Heart left ventricle (tissue), 16 donors: ENCODE data around the gene CDKN2B. TPM values are rescaled to one million over a fixed set of nuclear protein-coding genes. Genes with fewer than 3 reads are reported as not detected.

ENCODE experiments used
- ATAC-seq, 4 donors: fragments of 200-7000 bp; cut with Tn5 transposase; one replicate each; pipeline ENCODE4 v1.9.1; 2020 to 2022; ENCODE audit warnings: moderate library complexity in 4 of 4, mild to moderate bottlenecking in 3 of 4, moderate number of reproducible peaks in 1 of 4
- DNase-seq, 5 donors: peaks; one replicate each; pipeline ENCODE4 v3.0.0-alpha.2; 2020
- H3K27ac ChIP-seq, 12 donors: fragments of 200-600 bp; sonication (generic) in 4 of 12; one replicate each; pipeline versions ENCODE4 v1.5.0 to v1.8.0; 2016 to 2022; ENCODE audit warnings: mild to moderate bottlenecking in 2 of 12
- H3K27me3 ChIP-seq, 9 donors: fragments of 200-600 bp; sonication (generic) in 2 of 9; one replicate each; pipeline versions ENCODE4 v1.5.1 to v1.8.0; 2016 to 2022; ENCODE audit warnings: mild to moderate bottlenecking in 3 of 9
- H3K36me3 ChIP-seq, 9 donors: fragments of 200-600 bp; sonication (generic) in 2 of 9; one replicate each; pipeline versions ENCODE4 v1.5.0 to v1.8.0; 2018 to 2022; ENCODE audit warnings: mild to moderate bottlenecking in 2 of 9
- H3K4me1 ChIP-seq, 12 donors: fragments of 200-600 bp; sonication (generic) in 4 of 12; one replicate each; pipeline versions ENCODE4 v1.5.0 to v1.8.0; 2016 to 2022; ENCODE audit warnings: mild to moderate bottlenecking in 3 of 12
- H3K4me3 ChIP-seq, 12 donors: fragments of 200-600 bp; sonication (generic) in 4 of 12; one replicate each; pipeline versions ENCODE4 v1.5.0 to v1.8.0; 2017 to 2022; ENCODE audit warnings: mild to moderate bottlenecking in 9 of 12, moderate library complexity in 4 of 12
- H3K9me3 ChIP-seq, 12 donors: fragments of 200-600 bp; sonication (generic) in 4 of 12; one replicate each; pipeline versions ENCODE4 v1.5.0 to v1.8.0; 2016 to 2022; ENCODE audit warnings: mild to moderate bottlenecking in 1 of 12
- CTCF ChIP-seq, 12 donors: fragments of 200-600 bp; sonication (generic) in 4 of 12; IDR thresholded peaks; one replicate each; pipeline versions ENCODE4 v1.5.0 to v1.8.0; 2018 to 2022; ENCODE audit warnings: antibody characterized with exemption in 12 of 12, mild to moderate bottlenecking in 5 of 12
- POLR2A ChIP-seq, 2 donors: fragments of 450-650 bp; IDR thresholded peaks; one replicate each; pipeline ENCODE4 v1.6.1; 2017; ENCODE audit warnings: antibody characterized with exemption in 2 of 2, mild to moderate bottlenecking in 2 of 2, moderate library complexity in 2 of 2
- WGBS, 4 donors: extraction: QIAGEN DNeasy Blood & Tissue Kit in 2 of 4; methylation state at CpG; one replicate each; pipeline versions ENCODE4 v1.1.5 to v1.1.7; 2013 to 2018; 5-methylcytosine and 5-hydroxymethylcytosine counted together
- intact Hi-C, 10 donors: fragments of 100-400 bp; cut with DNase I; formaldehyde crosslinking; loops; one replicate each; pipeline versions ENCODE4 v1.11.1 to v1.14.2; 2022
- polyA plus RNA-seq, 2 donors: library from polyadenylated mRNA; stranded (reverse); fragments of 200-250 nt; gene quantifications; one replicate each; pipeline ENCODE4 v1.2.3, GENCODE V29; 2013
- total RNA-seq, 9 donors: library from RNA; depleted of rRNA in 2 of 9; stranded (reverse); fragments of >200 nt in 2 of 9; fragmentation: NEBNext Ultra II Directional in 3 of 9; extraction: Animal tissue kit (Norgen Biotek cat#: 25700) in 3 of 9; gene quantifications; one replicate each; pipeline versions ENCODE4 v1.1.0 to v1.2.4, GENCODE V29; 2016 to 2023
- donor health status: ischemic (EF 13 %, LVEDD 7.1; RV severe dilation, severe dysfunction).
- donor health status: healthy with polysubstance abuse.
- donor health status: DM: no; HTN: yes; CAD: no.
- donor health status: DM: no; HTN: no; CAD: no.
- donor health status: ischemic (EF 25% LVEDD 6.9; RV normal size, moderate dysfunction).
- donor health status: ischemic (EF 25% LVEDD 5.7; RV mildly dilated, moderate dysfunction).
- donor health status: healthy.
- donor health status: DM: yes; HTN: yes; CAD: no.
- donor health status: ischemic (EF 35%, LVEDD 5.7; RV mildly dilated, moderate dysfunction).
- donor health status: nonischemic (EF 11% LVEDD 7.7; RV severe dilation, severe dysfunction).
- donor health status: DM: yes; HTN: yes; CAD: no.
- donor health status: PGD.
- donor health status: ischemic (EF 29% LVEDD 5.4; RV normal size, mild dysfunction).
- donor health status: nonischemic (EF 23%, LVEDD 6.1; RV moderate dilation, normal function).

CDKN2B gene
- total and polyA plus RNA-seq, 11 donors, result 0.88 to 4.8 (median 1.6) TPM

DNA sequence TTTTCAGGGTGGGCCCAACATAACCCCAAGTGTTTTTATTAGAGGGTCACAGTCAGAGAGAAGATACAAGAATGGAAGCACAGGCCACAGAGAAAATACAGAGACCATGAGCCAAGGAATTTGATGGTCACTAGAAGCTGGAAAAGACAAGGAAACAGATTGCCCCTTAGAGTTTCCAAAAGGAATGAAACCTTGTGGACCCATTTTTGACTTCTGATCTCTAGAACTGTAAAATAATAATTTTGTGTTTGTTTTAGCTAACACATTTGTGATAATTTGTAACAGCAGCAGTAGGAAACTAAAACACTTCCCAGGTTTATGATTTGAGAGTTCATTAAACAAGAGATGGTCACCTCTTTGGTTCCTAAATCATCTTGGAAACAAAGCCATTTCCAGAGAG, 36.7 kb downstream of the CDKN2B start:
- Histone ChIP-seq H3K36me3 (no peaks in the 10 kb centered on the region), H3K4me3 (no peak overlapping the region), H3K9me3 (no peaks in the 10 kb centered on the region), H3K4me1 (peaks cover 0 to 37% (median 14%) of the 10 kb centered on the region in 12 donors), H3K27me3 (peaks cover 74 to 100% (median 100%) of the 10 kb centered on the region in 9 donors), H3K27ac (no peak overlapping the region)
- ATAC-seq (no peak), DNase-seq (no peak)
- intact Hi-C loops, result no loop called here
- TF ChIP-seq CTCF (IDR thresholded peaks at IDR 0.05) (no peak), POLR2A (IDR thresholded peaks at IDR 0.05) (no peak)

GRCh38 chr9:21970800-21971640, 38.1 kb downstream of the CDKN2B start:
- WGBS, 4 donors, result 3 to 16% (median 6%) methylated on average over 41 to 45 of the region's 45 CpGs
- no peak overlapping the region for H3K4me3 ChIP-seq
- intact Hi-C loops, result no loop called here
- H3K4me1 ChIP-seq, result peaks cover 0 to 39% (median 14%) of the 10 kb centered on the region in 12 donors
- H3K27ac ChIP-seq, result no peak overlapping the region
- ATAC-seq (no peak), DNase-seq (no peak)
- no peak for TF ChIP-seq POLR2A (IDR thresholded peaks at IDR 0.05)
- H3K27me3 ChIP-seq, result peaks cover 74 to 100% (median 100%) of the 10 kb centered on the region in 9 donors
- no peaks in the 10 kb centered on the region for H3K9me3 ChIP-seq
- H3K36me3 ChIP-seq, result no peaks in the 10 kb centered on the region

DNA sequence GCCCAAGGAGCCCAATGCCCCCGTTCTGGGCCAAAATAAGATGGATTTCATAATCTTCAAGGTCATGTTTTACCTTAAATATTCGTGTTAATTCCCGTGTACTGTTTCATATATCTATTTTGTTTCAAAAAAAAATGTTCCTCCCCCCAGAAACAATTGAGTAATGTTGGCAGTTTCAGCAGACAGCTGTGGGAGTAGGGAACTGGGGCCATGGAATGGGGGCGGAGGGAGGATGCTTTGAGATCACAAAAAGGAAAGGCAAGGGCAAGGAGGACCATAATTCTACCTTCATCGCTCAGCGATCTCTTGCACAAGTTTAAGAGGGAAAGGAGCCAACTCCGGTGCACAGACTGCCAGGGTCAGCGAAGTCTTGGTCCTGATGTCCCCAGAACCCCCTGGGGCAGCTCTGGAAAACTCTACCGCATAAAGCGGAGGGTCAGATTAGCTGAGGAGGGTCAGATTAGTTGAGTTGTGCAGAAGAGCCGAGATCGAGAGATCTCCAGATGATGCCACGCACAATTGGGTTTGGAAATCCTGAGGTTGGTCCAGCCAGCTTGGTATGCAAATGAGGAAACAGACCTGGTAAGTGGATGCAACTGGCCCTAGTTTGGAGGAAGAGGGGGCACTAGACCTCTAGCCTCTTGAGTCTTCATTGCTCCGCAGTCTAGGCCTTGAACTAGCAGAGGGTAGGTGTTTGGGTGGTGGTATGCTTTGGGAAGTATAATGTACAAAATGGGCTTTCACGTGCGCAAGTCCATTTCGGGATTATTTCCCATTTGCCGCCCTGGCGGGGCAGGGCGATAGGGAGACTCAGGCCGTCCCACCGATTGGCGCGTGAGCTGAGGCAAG, 38.9 kb downstream of the CDKN2B start:
- H3K36me3 ChIP-seq, result no peaks in the 10 kb centered on the region
- TF ChIP-seq POLR2A (IDR thresholded peaks at IDR 0.05) (no peak), CTCF (IDR thresholded peaks at IDR 0.05) (no peak)
- no peak for DNase-seq
- H3K27me3 ChIP-seq, result peaks cover 78 to 100% (median 100%) of the 10 kb centered on the region in 9 donors
- peaks cover 0 to 42% (median 17%) of the 10 kb centered on the region in 12 donors for H3K4me1 ChIP-seq
- H3K27ac ChIP-seq, result no peak overlapping the region
- 7 to 23% (median 20%) methylated on average over 14 to 24 of the region's 24 CpGs for WGBS, 4 donors
- H3K4me3 ChIP-seq, result no peak overlapping the region
- intact Hi-C loops, result loop anchor here in 1 of 10 donors (5.0 kb wide), 1 partner anchor 37 kb away; the partner anchor contains the start of gene CDKN2B
- no peak for ATAC-seq
- H3K9me3 ChIP-seq, result no peaks in the 10 kb centered on the region

DNA sequence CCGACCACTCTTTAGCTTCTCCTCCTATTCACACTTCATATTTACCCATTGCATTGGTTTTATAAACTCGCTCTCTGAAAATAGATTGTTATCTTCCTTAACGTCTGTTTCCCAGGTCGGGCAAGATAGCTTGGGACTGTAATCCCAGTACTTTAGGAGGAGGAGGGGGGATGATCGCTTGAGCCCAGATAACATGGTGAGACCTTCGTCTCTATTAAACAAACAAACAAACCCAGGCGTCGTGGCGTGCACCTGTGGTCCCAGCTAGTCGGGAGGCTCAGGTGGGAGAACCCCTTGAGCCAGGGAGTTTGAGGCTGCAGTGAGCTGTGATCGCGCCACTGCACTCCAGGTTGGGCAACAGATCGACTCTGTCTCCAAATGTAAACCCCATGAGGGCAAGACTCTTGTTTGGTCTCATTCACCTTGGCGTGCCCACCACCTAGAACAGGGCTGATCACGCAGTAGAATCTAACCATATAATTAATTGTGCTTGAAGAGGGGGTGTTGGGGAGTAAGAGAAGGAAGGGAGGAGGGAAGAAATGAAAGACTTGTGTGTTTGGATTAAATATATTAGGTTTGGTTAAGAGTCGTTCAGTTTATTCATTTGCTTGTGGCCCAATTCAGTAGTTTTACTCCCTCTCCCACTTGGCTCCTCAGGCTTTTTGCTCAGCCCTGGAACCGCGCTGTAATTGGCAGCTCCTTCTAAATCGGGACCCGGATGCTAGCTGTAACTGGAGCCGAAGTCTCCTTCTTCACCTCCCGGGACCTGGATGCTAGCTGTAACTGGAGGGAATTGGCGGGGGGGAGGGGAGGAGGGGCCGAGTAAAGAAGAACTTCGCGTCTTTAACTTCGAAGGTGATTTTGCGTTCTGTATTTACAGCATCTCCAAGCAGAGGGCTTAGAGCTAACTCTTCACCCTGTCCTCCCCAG, 39.8 kb downstream of the CDKN2B start:
- H3K27ac ChIP-seq, result no peak overlapping the region
- H3K4me3 ChIP-seq, result no peak overlapping the region
- DNase-seq (no peak), ATAC-seq (no peak)
- peaks cover 79 to 100% (median 100%) of the 10 kb centered on the region in 9 donors for H3K27me3 ChIP-seq
- peaks cover 0 to 38% (median 12%) of the 10 kb centered on the region in 12 donors for H3K4me1 ChIP-seq
- no peaks in the 10 kb centered on the region for H3K36me3 ChIP-seq
- H3K9me3 ChIP-seq, result no peaks in the 10 kb centered on the region
- intact Hi-C loops, result loop anchor here in 1 of 10 donors (5.0 kb wide), 1 partner anchor 38 kb away; the partner anchor contains the start of gene CDKN2B
- TF ChIP-seq POLR2A (IDR thresholded peaks at IDR 0.05), result no peak
- TF ChIP-seq CTCF (IDR thresholded peaks at IDR 0.05), result no peak
- 4 to 15% (median 11%) methylated on average over 28 of the region's 28 CpGs for WGBS, 4 donors
